ENCODE results near the gene CAPNS1.

Gene CAPNS1

DNA sequence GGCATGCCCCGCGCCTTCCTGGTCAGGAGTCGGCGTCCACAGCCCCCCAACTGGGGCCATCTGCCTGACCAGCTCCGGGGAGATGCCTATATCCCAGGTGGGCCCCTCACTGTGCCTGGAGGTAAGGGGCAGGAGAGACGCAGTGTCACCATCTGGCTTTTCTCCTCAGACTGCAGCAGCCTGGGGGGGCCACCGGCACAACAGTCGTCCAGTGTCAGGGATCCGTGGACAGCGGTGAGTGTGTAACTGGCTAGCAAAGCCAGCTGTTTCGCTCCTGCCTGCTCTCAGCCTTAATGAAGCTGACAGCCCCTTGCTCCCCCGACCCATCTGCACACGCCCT lies 28.7 kb upstream of the CAPNS1 start:
- H3K9ac ChIP-seq (ENCODE audit: insufficient read length), result no peak overlapping the region

DNA sequence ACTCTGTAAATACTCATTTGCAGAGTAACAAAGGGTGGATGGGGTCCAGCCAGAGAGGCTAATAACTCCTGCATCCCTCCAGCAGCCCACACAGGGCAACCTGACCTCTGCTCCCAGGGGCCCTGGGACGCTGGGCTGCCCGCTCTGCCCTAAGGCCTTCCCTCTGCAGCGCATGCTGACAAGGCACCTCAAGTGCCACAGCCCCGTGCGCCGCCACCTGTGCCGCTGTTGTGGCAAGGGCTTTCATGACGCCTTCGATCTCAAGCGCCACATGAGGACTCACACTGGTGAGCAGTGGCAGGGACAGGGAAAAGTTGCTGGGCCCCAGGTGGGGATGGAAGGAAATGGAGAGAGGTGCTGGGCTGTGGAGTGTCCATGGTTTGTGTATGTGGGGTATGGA lies 27.2 kb upstream of the CAPNS1 start:
- DNase-seq (ENCODE audit: low read depth, low spot score), result no peak
- H3K36me3 ChIP-seq (ENCODE audit: insufficient read depth, low read length), result peaks cover 11% of the 10 kb centered on the region; the same call in 1 of the 2 replicates
- H3K9ac ChIP-seq (ENCODE audit: insufficient read length), result no peak overlapping the region
- no peaks in the 10 kb centered on the region for H3K9me3 ChIP-seq (ENCODE audit: low read depth, low read length)
- TF ChIP-seq FOXP2 (optimal IDR thresholded peaks at IDR 0.05; ENCODE audit: control extremely low read depth, extremely low read length, insufficient read depth), result no peak
- TF ChIP-seq POLR2AphosphoS5 (IDR thresholded peaks at IDR 0.05; ENCODE audit: borderline replicate concordance, low read depth, low read length), result no peak
- no peak for TF ChIP-seq EZH2 (IDR thresholded peaks at IDR 0.05)
- H3K4me3 ChIP-seq, result no peak overlapping the region
- H3K27ac ChIP-seq, result no peak overlapping the region

More for the DNA sequence above, 28.7 kb upstream of the CAPNS1 start:
- Histone ChIP-seq H3K4me3 (no peak overlapping the region), H3K36me3 (ENCODE audit: insufficient read depth, low read length) (peaks cover 7% of the 10 kb centered on the region; the same call in 1 of the 2 replicates), H3K9me3 (ENCODE audit: low read depth, low read length) (no peaks in the 10 kb centered on the region), H3K27ac (no peak overlapping the region)
- no peak for DNase-seq (ENCODE audit: low read depth, low spot score)
- TF ChIP-seq EZH2 (IDR thresholded peaks at IDR 0.05) (no peak), POLR2AphosphoS5 (IDR thresholded peaks at IDR 0.05; ENCODE audit: borderline replicate concordance, low read depth, low read length) (no peak), FOXP2 (optimal IDR thresholded peaks at IDR 0.05; ENCODE audit: control extremely low read depth, extremely low read length, insufficient read depth) (no peak)

DNA sequence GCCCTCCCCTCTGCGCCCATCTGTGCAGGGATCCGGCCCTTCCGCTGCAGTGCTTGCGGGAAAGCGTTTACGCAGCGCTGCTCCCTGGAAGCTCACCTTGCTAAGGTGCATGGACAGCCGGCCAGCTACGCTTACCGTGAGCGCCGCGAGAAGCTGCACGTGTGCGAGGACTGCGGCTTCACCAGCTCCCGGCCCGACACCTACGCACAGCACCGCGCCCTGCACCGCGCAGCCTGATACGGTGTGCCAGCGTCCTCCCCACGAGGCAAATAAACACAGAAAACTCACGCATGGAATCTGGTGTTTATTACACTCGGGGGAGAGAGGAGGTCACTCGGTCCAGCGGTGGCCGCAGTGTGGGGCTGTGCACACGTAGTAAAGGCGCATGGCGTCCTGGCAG lies 26.4 kb upstream of the CAPNS1 start:
- TF ChIP-seq EZH2 (IDR thresholded peaks at IDR 0.05) (no peak), FOXP2 (optimal IDR thresholded peaks at IDR 0.05; ENCODE audit: control extremely low read depth, extremely low read length, insufficient read depth) (no peak), POLR2AphosphoS5 (IDR thresholded peaks at IDR 0.05; ENCODE audit: borderline replicate concordance, low read depth, low read length) (no peak)
- peaks cover 13% of the 10 kb centered on the region; the same call in 1 of the 2 replicates for H3K36me3 ChIP-seq (ENCODE audit: insufficient read depth, low read length)
- H3K27ac ChIP-seq, result no peak overlapping the region
- H3K4me3 ChIP-seq, result peak overlapping the region; percentile 97
- DNase-seq (ENCODE audit: low read depth, low spot score), result no peak
- H3K9me3 ChIP-seq (ENCODE audit: low read depth, low read length), result no peaks in the 10 kb centered on the region
- H3K9ac ChIP-seq (ENCODE audit: insufficient read length), result peak overlapping the region; percentile 89

DNA sequence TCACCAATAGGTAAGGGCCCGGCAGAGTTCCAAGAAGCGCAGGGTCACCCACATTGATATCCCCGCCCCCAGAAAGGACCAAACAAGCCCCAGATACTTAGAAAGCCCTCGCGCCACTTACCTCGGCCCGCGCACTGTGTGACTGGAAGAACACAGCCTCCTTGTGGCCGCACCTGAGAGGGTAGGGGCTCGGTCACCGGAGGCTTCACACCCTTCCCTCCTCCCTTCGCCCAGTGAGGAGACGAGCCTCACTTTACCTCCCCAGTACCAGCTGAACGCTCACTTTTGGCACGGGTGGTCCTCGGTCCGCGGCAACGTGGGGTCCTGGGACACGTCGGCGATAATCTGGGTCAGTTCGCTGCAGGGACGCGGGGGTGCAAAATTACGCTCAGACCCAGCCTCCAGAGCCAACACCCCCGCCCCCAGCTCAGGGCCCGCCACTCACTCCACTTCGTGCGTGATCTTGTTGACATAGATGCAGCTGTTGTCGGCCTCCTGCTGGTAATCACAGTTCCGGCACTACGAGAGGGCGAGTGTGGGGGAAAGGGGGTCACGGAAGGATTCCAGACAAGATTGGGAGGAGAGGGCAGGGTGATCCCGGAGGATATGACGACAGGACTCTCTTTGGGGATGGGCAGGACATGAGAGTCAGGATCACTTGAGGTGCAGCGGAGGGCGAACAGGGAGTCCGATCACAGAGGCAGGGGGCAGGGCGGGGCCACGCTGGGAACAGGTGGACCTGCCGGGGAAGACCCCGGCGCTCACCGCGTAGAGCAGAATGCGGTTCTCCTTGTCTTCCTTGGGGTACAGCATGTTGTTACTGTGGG lies 25.8 kb upstream of the CAPNS1 start:
- no peaks in the 10 kb centered on the region for H3K9me3 ChIP-seq (ENCODE audit: low read depth, low read length)
- TF ChIP-seq FOXP2 (optimal IDR thresholded peaks at IDR 0.05; ENCODE audit: control extremely low read depth, extremely low read length, insufficient read depth), result no peak
- no peak for TF ChIP-seq EZH2 (IDR thresholded peaks at IDR 0.05)
- TF ChIP-seq POLR2AphosphoS5 (IDR thresholded peaks at IDR 0.05; ENCODE audit: borderline replicate concordance, low read depth, low read length), result no peak
- no peak for DNase-seq (ENCODE audit: low read depth, low spot score)
- H3K36me3 ChIP-seq (ENCODE audit: insufficient read depth, low read length), result peaks cover 13% of the 10 kb centered on the region; the same call in 1 of the 2 replicates
- H3K27ac ChIP-seq, result peak overlapping the region; percentile 66; the same call in 1 of the 2 replicates
- peak overlapping the region; percentile 89 for H3K9ac ChIP-seq (ENCODE audit: insufficient read length)
- H3K4me3 ChIP-seq, result peak overlapping the region; percentile 97

DNA sequence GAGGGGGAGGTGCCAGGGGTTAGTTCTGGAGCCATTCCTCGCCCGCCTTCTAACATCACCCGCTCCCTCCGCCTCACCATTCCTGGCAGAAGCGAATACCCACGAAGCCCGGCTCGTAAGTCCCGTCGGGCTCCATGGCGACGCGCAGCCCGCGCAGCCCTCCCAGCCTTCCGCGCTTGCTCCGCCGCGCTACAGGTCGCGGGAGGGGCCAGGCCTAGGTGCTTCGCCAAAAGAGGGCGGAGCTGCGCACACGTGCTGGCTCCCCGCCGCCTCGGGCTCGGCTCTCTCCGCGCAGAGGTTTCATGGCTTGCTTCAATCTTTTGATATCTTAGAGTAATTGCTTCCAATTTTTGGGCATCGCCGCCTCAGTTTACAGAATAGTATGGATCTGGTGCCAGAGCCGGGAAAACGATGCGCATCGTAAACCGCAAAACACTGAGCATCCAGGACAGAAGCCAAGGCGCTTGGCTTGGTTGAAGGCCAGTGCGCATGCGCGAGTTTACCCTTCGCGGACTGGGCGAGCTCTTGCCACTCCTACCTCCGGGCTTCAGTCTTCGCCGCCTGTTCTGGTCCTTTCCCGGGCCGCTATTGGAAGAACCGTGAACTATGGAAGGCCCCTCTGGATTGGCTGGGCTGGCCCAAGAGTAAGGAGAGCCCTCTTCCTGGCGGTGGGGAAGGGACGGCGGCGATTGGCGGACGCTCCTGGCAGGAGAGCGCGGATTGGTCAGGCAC lies 25.0 kb upstream of the CAPNS1 start, which contains the start of gene POLR2I:
Gene POLR2I, minus strand, starts transcription at position 155 of the 732 bp plus-strand sequence. Its CDS starts 19 bp downstream, at position 136.
- Histone ChIP-seq H3K9me3 (ENCODE audit: low read depth, low read length) (no peaks in the 10 kb centered on the region), H3K27ac (peak within 1 kb of the TSS; percentile 66), H3K36me3 (ENCODE audit: insufficient read depth, low read length) (peaks cover 13% of the 10 kb centered on the region; the same call in 1 of the 2 replicates), H3K4me3 (peak within 1 kb of the TSS; percentile 97), H3K9ac (ENCODE audit: insufficient read length) (peak within 1 kb of the TSS; percentile 89)
- DNase-seq (ENCODE audit: low read depth, low spot score), result peak; percentile 98
- TF ChIP-seq EZH2 (IDR thresholded peaks at IDR 0.05) (no peak), FOXP2 (optimal IDR thresholded peaks at IDR 0.05; ENCODE audit: control extremely low read depth, extremely low read length, insufficient read depth) (peak; percentile 10), POLR2AphosphoS5 (IDR thresholded peaks at IDR 0.05; ENCODE audit: borderline replicate concordance, low read depth, low read length) (peak; percentile 84)

DNA sequence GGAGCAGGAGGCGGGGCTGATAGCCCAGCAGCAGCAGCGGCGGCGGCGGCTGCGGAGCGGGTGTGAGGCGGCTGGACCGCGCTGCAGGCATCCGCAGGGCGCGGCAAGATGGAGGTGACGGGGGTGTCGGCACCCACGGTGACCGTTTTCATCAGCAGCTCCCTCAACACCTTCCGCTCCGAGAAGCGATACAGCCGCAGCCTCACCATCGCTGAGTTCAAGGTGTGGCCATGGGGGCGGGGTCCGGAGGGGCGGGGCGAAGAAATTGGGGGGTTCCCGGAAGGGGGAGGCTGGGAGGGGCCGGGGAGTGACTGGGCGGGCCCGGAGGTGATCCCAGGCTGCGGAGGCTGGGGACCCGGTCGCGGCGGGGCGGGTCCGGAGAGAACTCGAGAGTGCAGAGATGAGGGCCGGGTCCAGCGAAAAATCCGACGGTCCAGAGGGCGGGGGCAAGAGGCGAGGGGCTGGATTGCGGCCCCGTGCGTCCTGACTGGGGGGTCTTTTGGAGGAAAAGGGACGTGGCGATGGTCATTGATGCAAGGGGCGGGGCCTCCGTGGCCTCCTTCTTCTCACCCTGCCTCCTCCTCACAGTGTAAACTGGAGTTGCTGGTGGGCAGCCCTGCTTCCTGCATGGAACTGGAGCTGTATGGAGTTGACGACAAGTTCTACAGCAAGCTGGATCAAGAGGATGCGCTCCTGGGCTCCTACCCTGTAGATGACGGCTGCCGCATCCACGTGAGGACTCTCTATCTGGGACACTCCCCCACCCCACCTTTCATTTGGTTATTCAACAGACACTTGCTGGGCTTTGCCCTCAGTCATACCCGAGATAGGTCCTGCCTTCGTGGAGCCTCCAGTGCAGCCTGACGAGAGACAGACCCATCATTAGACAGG lies 24.2 kb upstream of the CAPNS1 start, which contains the start of gene TBCB:
Gene TBCB, plus strand, starts transcription at position 16 of the 891 bp plus-strand sequence. Its CDS starts 93 bp downstream, at position 109.
- peaks cover 13% of the 10 kb centered on the region; the same call in 1 of the 2 replicates for H3K36me3 ChIP-seq (ENCODE audit: insufficient read depth, low read length)
- peak within 1 kb of the TSS; percentile 97 for H3K4me3 ChIP-seq
- no peaks in the 10 kb centered on the region for H3K9me3 ChIP-seq (ENCODE audit: low read depth, low read length)
- no peak for DNase-seq (ENCODE audit: low read depth, low spot score)
- peak within 1 kb of the TSS; percentile 89 for H3K9ac ChIP-seq (ENCODE audit: insufficient read length)
- TF ChIP-seq FOXP2 (optimal IDR thresholded peaks at IDR 0.05; ENCODE audit: control extremely low read depth, extremely low read length, insufficient read depth), result no peak
- no peak; the same call in 1 of the 2 replicates for TF ChIP-seq POLR2AphosphoS5 (IDR thresholded peaks at IDR 0.05; ENCODE audit: borderline replicate concordance, low read depth, low read length)
- TF ChIP-seq EZH2 (IDR thresholded peaks at IDR 0.05), result no peak
- peak within 1 kb of the TSS; percentile 66 for H3K27ac ChIP-seq

DNA sequence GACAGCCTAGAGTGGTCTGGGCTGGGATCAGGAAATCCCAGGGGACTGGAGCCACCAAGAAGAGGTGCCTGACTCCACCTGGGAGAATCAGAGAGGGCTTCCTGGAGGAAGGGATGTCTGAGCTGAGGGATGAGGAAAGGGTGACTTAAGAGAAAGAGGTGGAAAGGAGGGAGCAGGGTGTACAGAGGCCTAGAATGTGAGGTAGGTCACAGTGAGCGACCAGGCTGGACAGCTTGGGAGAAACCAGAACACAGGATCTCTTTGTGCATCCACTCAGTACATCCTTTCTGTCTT lies 23.6 kb upstream of the CAPNS1 start:
- H3K27ac ChIP-seq, result no peak overlapping the region
- H3K4me3 ChIP-seq, result peak overlapping the region; percentile 97
- peaks cover 13% of the 10 kb centered on the region; the same call in 1 of the 2 replicates for H3K36me3 ChIP-seq (ENCODE audit: insufficient read depth, low read length)
- H3K9me3 ChIP-seq (ENCODE audit: low read depth, low read length), result no peaks in the 10 kb centered on the region
- no peak for TF ChIP-seq POLR2AphosphoS5 (IDR thresholded peaks at IDR 0.05; ENCODE audit: borderline replicate concordance, low read depth, low read length)
- TF ChIP-seq EZH2 (IDR thresholded peaks at IDR 0.05), result no peak
- no peak for TF ChIP-seq FOXP2 (optimal IDR thresholded peaks at IDR 0.05; ENCODE audit: control extremely low read depth, extremely low read length, insufficient read depth)
- no peak overlapping the region for H3K9ac ChIP-seq (ENCODE audit: insufficient read length)
- no peak for DNase-seq (ENCODE audit: low read depth, low spot score)

All from SK-N-MC (cell line).